GM12892 (cell line): ENCODE measurements around the gene ARL16.

Experiments
- POLR2A ChIP-seq: IDR thresholded peaks from 2 replicates; pipeline ENCODE4 v1.6.1; 2011; ENCODE audit warnings: low read depth, low read length, control low read depth
- POLR2AphosphoS5 ChIP-seq: IDR thresholded peaks from 2 replicates; pipeline ENCODE4 v1.6.1; 2011; ENCODE audit warnings: low read depth, low read length, control low read depth
- TAF1 ChIP-seq: IDR thresholded peaks from 2 replicates; pipeline ENCODE4 v1.6.1; 2011; ENCODE audit warnings: low read depth, mild to moderate bottlenecking, control low read depth, low read length, borderline replicate concordance

- no peak for TF ChIP-seq POLR2A
- no peak for TF ChIP-seq POLR2AphosphoS5
- TF ChIP-seq TAF1, result no peak
These were observed 43.6 kb downstream of the ARL16 start for GRCh38 chr17:81640011-81640410.
